Measurements from ENCODE around the gene FIZ1. TPM values are rescaled to one million over a fixed set of nuclear protein-coding genes. Genes with fewer than 3 reads are reported as not detected.

Gene FIZ1
- total and polyA plus RNA-seq, 2 of the 4 experiments (the other 2 are of a cell fraction), result 1.3 to 5.9 TPM

GRCh38 chr19:55623130-55623529 is 23.8 kb upstream of the FIZ1 start:
- in situ Hi-C loops (cut with MboI; ENCODE audit: low sequenced_read_pairs), result no loop called here
- Histone ChIP-seq H3K4ac (ENCODE audit: low read depth, low read length) (no peak overlapping the region), H3K9ac (ENCODE audit: low read depth, low read length) (no peak overlapping the region), H3K4me2 (ENCODE audit: low read depth, low read length) (no peak overlapping the region), H4K8ac (ENCODE audit: low read depth in 2 of 2, low read length in 2 of 2) (no peak overlapping the region), H3K27ac (ENCODE audit: insufficient read depth, low read length) (no peak overlapping the region), H2AFZ (replicated peaks; ENCODE audit: low read length, poor library complexity) (no peak overlapping the region), H3K14ac (replicated peaks; ENCODE audit: low read depth, low read length) (no peak overlapping the region), H4K5ac (ENCODE audit: low read depth, low read length) (no peak overlapping the region), H4K20me1 (ENCODE audit: insufficient read depth, low read length) (peaks cover 11% of the 10 kb centered on the region; the same call in 1 of the 2 replicates), H2BK15ac (ENCODE audit: low read depth, low read length) (no peak overlapping the region), H3K27me3 (ENCODE audit: control insufficient read depth, insufficient read depth, low read length) (no peaks in the 10 kb centered on the region), H2AK5ac (ENCODE audit: low read depth, low read length) (no peak overlapping the region), H3K18ac (ENCODE audit: low read depth, low read length) (no peak overlapping the region), H2BK20ac (ENCODE audit: low read depth, low read length) (no peak overlapping the region), H3K4me1 (ENCODE audit: control insufficient read depth, insufficient read depth, low read length) (peaks cover 13% of the 10 kb centered on the region), H2BK120ac (ENCODE audit: low read depth, low read length) (no peak overlapping the region), H3K4me3 (ENCODE audit: insufficient read depth, low read depth, low read length) (no peak overlapping the region), H3K9me3 (ENCODE audit: control insufficient read depth, insufficient read depth, low read length) (no peaks in the 10 kb centered on the region), H3K79me1 (ENCODE audit: low read depth in 1 of 2, low read length in 2 of 2) (peaks cover 11 to 41% of the 10 kb centered on the region in 2 experiments), H3K56ac (ENCODE audit: extremely low read depth, insufficient read depth, low read length) (no peak overlapping the region), H2AK9ac (replicated peaks; ENCODE audit: low read depth, low read length, poor library complexity) (no peak overlapping the region), H4K91ac (ENCODE audit: insufficient read depth, low read depth, low read length) (no peak overlapping the region), H3K36me3 (ENCODE audit: control insufficient read depth, insufficient read depth, low read length) (peaks cover 13% of the 10 kb centered on the region; the same call in 1 of the 2 replicates), H2BK5ac (ENCODE audit: low read depth, low read length, poor library complexity, severe bottlenecking) (no peak overlapping the region), H3K23ac (ENCODE audit: low read depth, low read length) (no peak overlapping the region), H3K9me1 (ENCODE audit: insufficient read depth, low read length) (peaks cover 15% of the 10 kb centered on the region; the same call in 1 of the 2 replicates)
- no peak for DNase-seq
- CTCF ChIA-PET, result interaction anchor here (2.0 kb wide), 1 partner anchor 17 kb away, joined by 6 read pairs; no protein-coding TSS in a partner anchor
- dilution Hi-C loops (cut with HindIII; ENCODE audit: low sequenced_read_pairs, unreplicated experiment), result no loop called here
- POLR2A ChIA-PET (ENCODE audit: unreplicated experiment), result no interaction called here
- 100% methylated on average over 6 of the region's 7 CpGs; no CpG with 5 or more reads in 1 of the 2 experiments for WGBS, 2 experiments (ENCODE audit: extremely low coverage in 2 of 2, insufficient read length in 1 of 2)
- ATAC-seq (ENCODE audit: low read depth), result no peak
- BruUV-seq (replicated peaks), result no TSS peak
- intact Hi-C loops (cut with micrococcal nuclease), result no loop called here
- no peak for TF ChIP-seq MAZ (IDR thresholded peaks at IDR 0.05; ENCODE audit: borderline replicate concordance, low read depth, low read length)
- TF ChIP-seq BHLHE40 (IDR thresholded peaks at IDR 0.05; ENCODE audit: low read depth, low read length), result no peak
- TF ChIP-seq SMC3 (IDR thresholded peaks at IDR 0.05; ENCODE audit: low read depth, low read length), result no peak
- TF ChIP-seq CHD1 (IDR thresholded peaks at IDR 0.05; ENCODE audit: low read depth, low read length), result no peak
- no peak for TF ChIP-seq ELK1 (IDR thresholded peaks at IDR 0.05; ENCODE audit: borderline replicate concordance, low read depth, low read length)
- TF ChIP-seq RFX5 (IDR thresholded peaks at IDR 0.05; ENCODE audit: low read depth, low read length), result no peak
- TF ChIP-seq MAFK (IDR thresholded peaks at IDR 0.05; ENCODE audit: low read depth, low read length), result no peak
- TF ChIP-seq MXI1 (IDR thresholded peaks at IDR 0.05; ENCODE audit: borderline replicate concordance, low read depth, low read length), result no peak
- TF ChIP-seq POLR2A (IDR thresholded peaks at IDR 0.05; ENCODE audit: low read depth, low read length), result no peak
- TF ChIP-seq FOS (IDR thresholded peaks at IDR 0.05; ENCODE audit: low read depth, low read length), result no peak
- TF ChIP-seq CTCF (conservative IDR thresholded peaks at IDR 0.05; ENCODE audit: low read depth, low read length), result no peak
- TF ChIP-seq NFE2L2 (IDR thresholded peaks at IDR 0.05; ENCODE audit: low read depth, low read length), result no peak
- no peak for TF ChIP-seq RCOR1 (IDR thresholded peaks at IDR 0.05; ENCODE audit: insufficient replicate concordance, low read length)
- TF ChIP-seq USF2 (IDR thresholded peaks at IDR 0.05; ENCODE audit: low read depth, low read length), result no peak
